Heart right ventricle (tissue), 16 donors: Measurements from ENCODE around the gene COL4A2. TPM values are rescaled to one million over a fixed set of nuclear protein-coding genes. Genes with fewer than 3 reads are reported as not detected.

Source experiments
- ATAC-seq, 8 donors: fragments of 200-7000 bp; cut with Tn5 transposase; one replicate each; pipeline ENCODE4 v1.9.1; 2020; ENCODE audit warnings: mild to moderate bottlenecking in 8 of 8, moderate library complexity in 8 of 8, moderate number of reproducible peaks in 1 of 8
- DNase-seq, 2 donors: peaks; one replicate each; pipeline ENCODE4 v3.0.0-alpha.2; 2020
- H3K27ac ChIP-seq, 10 donors: fragments of 200-600 bp; sonication (generic) in 2 of 10; one replicate each; pipeline versions ENCODE4 v1.5.0 to v1.8.0; 2020 to 2022; ENCODE audit warnings: mild to moderate bottlenecking in 3 of 10
- H3K27me3 ChIP-seq, 7 donors: fragments of 200-600 bp; one replicate each; pipeline ENCODE4 v1.8.0; 2021 to 2022; ENCODE audit warnings: mild to moderate bottlenecking in 2 of 7
- H3K36me3 ChIP-seq, 9 donors: fragments of 200-600 bp; sonication (generic) in 1 of 9; one replicate each; pipeline versions ENCODE4 v1.5.0 to v1.8.0; 2020 to 2022; ENCODE audit warnings: mild to moderate bottlenecking in 2 of 9
- H3K4me1 ChIP-seq, 9 donors: fragments of 200-600 bp; sonication (generic) in 1 of 9; one replicate each; pipeline versions ENCODE4 v1.5.0 to v1.8.0; 2020 to 2022; ENCODE audit warnings: mild to moderate bottlenecking in 4 of 9
- H3K4me3 ChIP-seq, 10 donors: fragments of 200-600 bp; sonication (generic) in 2 of 10; one replicate each; pipeline versions ENCODE4 v1.5.0 to v1.8.0; 2020 to 2022; ENCODE audit warnings: mild to moderate bottlenecking in 7 of 10, moderate library complexity in 2 of 10
- H3K9me3 ChIP-seq, 11 donors: fragments of 200-600 bp in 10 of 11; sonication (generic) in 2 of 11; one replicate each; pipeline versions ENCODE4 v1.5.0 to v1.8.0; 2013 to 2022; ENCODE audit warnings: mild to moderate bottlenecking in 2 of 11, control low read depth in 1 of 11, moderate library complexity in 1 of 11
- WGBS, 2 donors: extraction: QIAGEN DNeasy Blood & Tissue Kit; methylation state at CpG; one replicate each; pipeline ENCODE4 v1.1.7; 2013; ENCODE audit warnings: inconsistent platforms in 1 of 2; 5-methylcytosine and 5-hydroxymethylcytosine counted together
- intact Hi-C, 10 donors: fragments of 100-400 bp; cut with DNase I; formaldehyde crosslinking; loops; one replicate each; pipeline versions ENCODE4 v1.11.1 to v1.14.2; 2022
- polyA plus RNA-seq, 2 donors: library from polyadenylated mRNA; stranded (reverse); fragments of 200-250 nt; gene quantifications; one replicate each; pipeline ENCODE4 v1.2.3, GENCODE V29; 2013
- total RNA-seq, 10 donors: library from RNA; stranded (reverse); fragmentation: NEBNext Ultra II Directional in 3 of 10; extraction: Animal tissue kit (Norgen Biotek cat#: 25700) in 3 of 10; gene quantifications; one replicate each; pipeline versions ENCODE4 v1.2.1 to v1.2.4, GENCODE V29; 2021 to 2023
- TF ChIP-seq, protein P1 (sequence below), 9 donors: fragments of 200-600 bp; sonication (generic) in 2 of 9; IDR thresholded peaks; one replicate each; pipeline versions ENCODE4 v1.5.0 to v1.8.0; 2021 to 2022; ENCODE audit warnings: antibody characterized with exemption in 9 of 9, mild to moderate bottlenecking in 5 of 9, moderate library complexity in 1 of 9
- donor health status: Arrhythmogenic right ventricular cardiomyopathy.
- donor health status: ischemic (EF 13 %, LVEDD 7.1; RV severe dilation, severe dysfunction).
- donor health status: healthy with polysubstance abuse.
- donor health status: DM: no; HTN: yes; CAD: no.
- donor health status: DM: no; HTN: no; CAD: no.
- donor health status: ischemic (EF 25% LVEDD 6.9; RV normal size, moderate dysfunction).
- donor health status: ischemic (EF 25% LVEDD 5.7; RV mildly dilated, moderate dysfunction).
- donor health status: healthy.
- donor health status: DM: yes; HTN: yes; CAD: no.
- donor health status: Ischemic cardiomyopathy.
- donor health status: ischemic (EF 35%, LVEDD 5.7; RV mildly dilated, moderate dysfunction).
- donor health status: nonischemic (EF 11% LVEDD 7.7; RV severe dilation, severe dysfunction).
- donor health status: DM: yes; HTN: yes; CAD: no.
- donor health status: PGD.
- donor health status: ischemic (EF 29% LVEDD 5.4; RV normal size, mild dysfunction).
- donor health status: nonischemic (EF 23%, LVEDD 6.1; RV moderate dilation, normal function).

Gene COL4A2
- total and polyA plus RNA-seq, 12 donors = 81.7 to 301 (median 128) TPM

DNA sequence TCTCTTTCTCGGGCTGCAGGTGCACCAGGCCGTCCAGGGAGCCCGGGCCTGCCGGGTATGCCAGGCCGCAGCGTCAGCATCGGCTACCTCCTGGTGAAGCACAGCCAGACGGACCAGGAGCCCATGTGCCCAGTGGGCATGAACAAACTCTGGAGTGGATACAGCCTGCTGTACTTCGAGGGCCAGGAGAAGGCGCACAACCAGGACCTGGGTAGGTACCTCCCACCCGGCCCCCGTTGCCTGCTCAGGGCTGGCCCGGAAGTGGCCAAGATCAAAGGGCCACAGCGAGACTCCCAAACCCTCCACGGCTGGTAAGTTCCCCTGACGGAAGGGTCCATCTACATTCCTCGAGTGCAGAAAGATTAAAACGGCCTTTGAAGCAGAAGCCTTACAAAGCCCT, 199.3 kb downstream of the COL4A2 start:
- Histone ChIP-seq H3K36me3 (peaks cover 0 to 100% (median 46%) of the 10 kb centered on the region in 9 donors), H3K4me1 (peaks cover 9 to 67% (median 39%) of the 10 kb centered on the region in 9 donors), H3K4me3 (no peak overlapping the region), H3K27ac (peak overlapping the region in 9 of 10 donors; percentile 74 to 96 (median 83)), H3K27me3 (no peaks in the 10 kb centered on the region), H3K9me3 (no peaks in the 10 kb centered on the region)
- ATAC-seq (peak in 1 of 8 donors; percentile 5), DNase-seq (no peak)
- 67 to 75% methylated on average over 18 of the region's 18 CpGs for WGBS, 2 donors
- TF ChIP-seq, protein P1, sequence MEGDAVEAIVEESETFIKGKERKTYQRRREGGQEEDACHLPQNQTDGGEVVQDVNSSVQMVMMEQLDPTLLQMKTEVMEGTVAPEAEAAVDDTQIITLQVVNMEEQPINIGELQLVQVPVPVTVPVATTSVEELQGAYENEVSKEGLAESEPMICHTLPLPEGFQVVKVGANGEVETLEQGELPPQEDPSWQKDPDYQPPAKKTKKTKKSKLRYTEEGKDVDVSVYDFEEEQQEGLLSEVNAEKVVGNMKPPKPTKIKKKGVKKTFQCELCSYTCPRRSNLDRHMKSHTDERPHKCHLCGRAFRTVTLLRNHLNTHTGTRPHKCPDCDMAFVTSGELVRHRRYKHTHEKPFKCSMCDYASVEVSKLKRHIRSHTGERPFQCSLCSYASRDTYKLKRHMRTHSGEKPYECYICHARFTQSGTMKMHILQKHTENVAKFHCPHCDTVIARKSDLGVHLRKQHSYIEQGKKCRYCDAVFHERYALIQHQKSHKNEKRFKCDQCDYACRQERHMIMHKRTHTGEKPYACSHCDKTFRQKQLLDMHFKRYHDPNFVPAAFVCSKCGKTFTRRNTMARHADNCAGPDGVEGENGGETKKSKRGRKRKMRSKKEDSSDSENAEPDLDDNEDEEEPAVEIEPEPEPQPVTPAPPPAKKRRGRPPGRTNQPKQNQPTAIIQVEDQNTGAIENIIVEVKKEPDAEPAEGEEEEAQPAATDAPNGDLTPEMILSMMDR (IDR thresholded peaks at IDR 0.05) = no peak
- intact Hi-C loops = loop anchor here in 5 of 10 donors (2.0 to 10.0 kb wide), 4 partner anchors 20 to 58 kb away; partner anchors contain the start of gene RAB20 (in 4 of the 5)

DNA sequence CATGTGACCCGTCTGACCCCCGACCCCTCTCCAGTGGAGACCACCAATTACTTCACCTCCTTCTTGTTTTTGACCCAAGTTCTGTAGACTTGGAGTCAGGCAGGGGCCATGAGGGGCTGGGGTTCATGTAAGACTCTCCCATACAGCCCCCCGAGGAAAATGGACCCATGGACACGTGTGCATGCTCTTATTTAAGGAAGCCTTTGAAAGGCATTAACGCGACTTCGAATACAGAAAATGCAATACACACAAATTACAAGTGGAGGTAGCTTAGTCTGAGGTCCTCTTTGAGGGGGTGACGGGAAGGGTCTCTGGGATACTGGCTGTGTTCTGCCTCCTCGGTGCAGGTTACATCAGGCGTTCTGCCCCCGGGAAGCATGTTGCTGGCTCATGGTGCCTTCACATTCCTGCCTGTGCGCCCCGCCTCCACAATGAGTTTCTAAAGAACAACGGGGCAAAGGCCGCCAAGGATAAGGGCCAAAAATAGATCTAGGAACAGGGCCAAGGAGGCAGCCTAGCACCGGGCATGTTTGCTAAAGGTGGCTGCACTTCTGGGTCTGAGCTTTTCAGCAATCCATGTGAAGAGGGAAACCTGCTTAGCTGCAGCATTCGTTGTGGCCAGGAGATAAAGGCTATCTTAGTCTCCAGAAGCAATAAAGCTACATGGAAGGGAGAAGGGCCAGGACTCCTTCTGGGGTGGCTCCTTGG, 199.9 kb downstream of the COL4A2 start:
- H3K4me3 ChIP-seq = no peak overlapping the region

DNA sequence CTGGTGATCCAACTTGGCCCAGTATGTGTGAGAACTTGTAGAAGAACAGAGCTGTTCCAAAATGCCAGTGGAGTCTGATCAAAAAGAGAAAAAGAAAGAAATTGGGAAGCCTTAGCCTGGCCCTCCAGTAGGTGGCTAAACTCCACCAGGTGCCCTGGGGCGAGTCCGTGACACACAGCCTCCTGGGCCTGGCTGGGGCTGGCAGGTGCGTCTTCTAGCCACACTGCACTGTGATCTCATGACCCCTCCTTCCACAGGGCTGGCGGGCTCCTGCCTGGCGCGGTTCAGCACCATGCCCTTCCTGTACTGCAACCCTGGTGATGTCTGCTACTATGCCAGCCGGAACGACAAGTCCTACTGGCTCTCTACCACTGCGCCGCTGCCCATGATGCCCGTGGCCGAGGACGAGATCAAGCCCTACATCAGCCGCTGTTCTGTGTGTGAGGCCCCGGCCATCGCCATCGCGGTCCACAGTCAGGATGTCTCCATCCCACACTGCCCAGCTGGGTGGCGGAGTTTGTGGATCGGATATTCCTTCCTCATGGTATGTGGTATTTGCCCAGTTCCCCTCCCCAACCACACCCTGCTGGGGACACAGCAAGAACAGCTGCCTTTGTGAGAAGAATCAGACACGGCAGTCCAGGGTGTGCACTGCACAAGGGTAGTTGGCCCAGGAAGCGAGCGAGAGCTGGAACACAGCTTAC, 200.7 kb downstream of the COL4A2 start:
- peak; percentile 43 to 84 (median 72) for ATAC-seq
- 68 to 77% methylated on average over 23 of the region's 23 CpGs for WGBS, 2 donors
- intact Hi-C loops = loop anchor here in 5 of 10 donors (2.0 to 10.0 kb wide), 4 partner anchors 19 to 57 kb away; partner anchors contain the start of gene RAB20 (in 4 of the 5)
- peak in 1 of 2 donors; percentile 52 for DNase-seq
- Histone ChIP-seq H3K27ac (peak overlapping the region; percentile 56 to 96 (median 83)), H3K4me3 (no peak overlapping the region), H3K27me3 (no peaks in the 10 kb centered on the region), H3K9me3 (no peaks in the 10 kb centered on the region), H3K4me1 (peaks cover 9 to 67% (median 39%) of the 10 kb centered on the region in 9 donors), H3K36me3 (peaks cover 0 to 100% (median 47%) of the 10 kb centered on the region in 9 donors)
- TF ChIP-seq, protein P1 (IDR thresholded peaks at IDR 0.05) = peak in 4 of 9 donors; percentile 2 to 32 (median 27)

More for the DNA sequence above, 199.9 kb downstream of the COL4A2 start:
- WGBS, 2 donors = 38 to 46% methylated on average over 17 of the region's 17 CpGs
- H3K27me3 ChIP-seq = no peaks in the 10 kb centered on the region
- intact Hi-C loops = loop anchor here in 5 of 10 donors (2.0 to 10.0 kb wide), 4 partner anchors 20 to 58 kb away; partner anchors contain the start of gene RAB20 (in 4 of the 5)
- TF ChIP-seq, protein P1 (IDR thresholded peaks at IDR 0.05) = no peak
- peak overlapping the region; percentile 56 to 96 (median 83) for H3K27ac ChIP-seq
- DNase-seq (peak; percentile 71 to 86), ATAC-seq (peak; percentile 61 to 86 (median 78))
- peaks cover 9 to 67% (median 39%) of the 10 kb centered on the region in 9 donors for H3K4me1 ChIP-seq
- H3K9me3 ChIP-seq = no peaks in the 10 kb centered on the region
- H3K36me3 ChIP-seq = peaks cover 0 to 100% (median 47%) of the 10 kb centered on the region in 9 donors

DNA sequence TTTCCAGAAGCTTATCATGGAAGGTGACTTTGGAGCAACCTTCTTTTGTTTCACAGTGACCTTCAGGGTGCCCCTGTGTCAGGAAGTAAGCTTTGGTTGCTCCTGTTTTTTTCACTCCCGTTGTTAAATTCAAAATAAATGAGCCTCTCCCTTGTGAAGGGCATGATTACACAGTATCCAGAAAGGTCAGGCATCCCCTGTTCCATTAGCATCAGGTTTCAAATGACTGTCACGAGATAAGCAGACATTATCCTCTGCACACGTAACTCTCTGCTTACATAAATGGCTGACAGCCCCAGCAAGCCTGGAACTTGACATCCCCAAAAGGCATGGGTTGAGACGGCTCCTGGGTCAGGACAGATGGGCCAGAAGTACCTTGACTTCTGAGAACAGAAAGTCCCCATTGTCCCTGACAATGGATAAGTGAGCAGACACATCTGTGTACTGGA, 202.4 kb downstream of the COL4A2 start:
- Histone ChIP-seq H3K36me3 (peaks cover 0 to 100% (median 38%) of the 10 kb centered on the region in 9 donors), H3K9me3 (no peaks in the 10 kb centered on the region), H3K4me1 (peaks cover 5 to 55% (median 36%) of the 10 kb centered on the region in 9 donors), H3K27me3 (no peaks in the 10 kb centered on the region), H3K27ac (peak overlapping the region; percentile 16 to 96 (median 79)), H3K4me3 (no peak overlapping the region)
- no peak for DNase-seq
- intact Hi-C loops = loop anchor here in 5 of 10 donors (5.0 to 10.0 kb wide), 3 partner anchors 48 to 55 kb away; partner anchors contain the start of gene RAB20 (in 4 of the 5)
- TF ChIP-seq, protein P1 (IDR thresholded peaks at IDR 0.05) = no peak
- ATAC-seq = peak in 6 of 8 donors; percentile 16 to 54 (median 42)
- WGBS, 2 donors = 24 to 41% methylated on average over 4 of the region's 4 CpGs
